Epithelial cell of proximal tubule (primary cell): Measurements from ENCODE around the gene SCD5. TPM values are rescaled to one million over a fixed set of nuclear protein-coding genes. Genes with fewer than 3 reads are reported as not detected.
"Not testable (repeated sequence)": the region's sequence is repeated elsewhere in the genome, so short reads cannot be mapped to it uniquely, and the experiment has no call there.

Experiments used
- DNase-seq: peaks from one replicate; pipeline ENCODE4 v3.0.0-alpha.2; 2011; ENCODE audit warnings: low read depth
- H3K4me3 ChIP-seq: 2 replicates; pipeline ENCODE4 v1.5.1; 2011; ENCODE audit warnings: low read depth, mild to moderate bottlenecking, low read length
- CTCF ChIP-seq: conservative IDR thresholded peaks from 2 replicates; pipeline ENCODE4 v1.5.1; 2012; ENCODE audit warnings: low read depth, mild to moderate bottlenecking, low read length
- total RNA-seq: library from RNA; depleted of rRNA; stranded (reverse); fragments of >200 nt; gene quantifications from 2 replicates; pipeline ENCODE4 v1.2.3, GENCODE V29; 2015

Gene SCD5
- total RNA-seq, 1 donor from 2014 or later = 22.7 TPM

GRCh38 chr4:82820689-82821088, 22.1 kb upstream of the SCD5 start:
- no peak for DNase-seq
- H3K4me3 ChIP-seq = no peak overlapping the region
- no peak for TF ChIP-seq CTCF

- TF ChIP-seq CTCF = no peak
- DNase-seq = no peak
- H3K4me3 ChIP-seq = no peak overlapping the region
Measured at GRCh38 chr4:82818664-82819662, 20.4 kb upstream of the SCD5 start.

GRCh38 chr4:82816874-82817273, 18.3 kb upstream of the SCD5 start:
- not testable (repeated sequence) for H3K4me3 ChIP-seq, DNase-seq

- no peak for TF ChIP-seq CTCF
- H3K4me3 ChIP-seq = no peak overlapping the region
- DNase-seq = no peak
Measured at GRCh38 chr4:82814034-82814433, 15.4 kb upstream of the SCD5 start.

GRCh38 chr4:82811838-82812341, 13.3 kb upstream of the SCD5 start:
- no peak for TF ChIP-seq CTCF
- no peak for DNase-seq
- no peak overlapping the region for H3K4me3 ChIP-seq

- no peak overlapping the region for H3K4me3 ChIP-seq
- TF ChIP-seq CTCF = no peak
- DNase-seq = no peak
Measured at GRCh38 chr4:82811392-82811791, 12.8 kb upstream of the SCD5 start.

- H3K4me3 ChIP-seq = no peak overlapping the region
- no peak for TF ChIP-seq CTCF
- no peak for DNase-seq
Measured at GRCh38 chr4:82810176-82810575, 11.6 kb upstream of the SCD5 start.
